HEK293 (cell line): Measurements from ENCODE around the gene MATCAP1.

ENCODE experiments used
- CTCF ChIA-PET: fragments of 350-600 bp; formaldehyde crosslinking; extraction: SDS; loops from one replicate; lab custom pipeline; 2021; ENCODE audit warnings: antibody characterized with exemption; lab: Yijun Ruan, JAX
- POLR2A ChIA-PET: fragments of 300-600 bp; formaldehyde crosslinking; extraction: SDS; loops from one replicate; lab custom pipeline; 2020; ENCODE audit warnings: antibody characterized with exemption, inconsistent platforms; lab: Yijun Ruan, JAX
- H3K27ac ChIP-seq: fragments of 200-500 bp; sonication (Bioruptor generic); 2 replicates; pipeline ENCODE4 v1.5.1; 2014; ENCODE audit warnings: low read depth, low read length, control low read depth, inconsistent platforms; ENCODE audit errors: extremely low read depth
- H3K36me3 ChIP-seq, 2 experiments: fragments of 200-500 bp in 1 of 2; sonication (Bioruptor generic) in 1 of 2; 1 replicate in 1 of 2; 2 replicates in 1 of 2; pipeline ENCODE4 v1.5.1; 2014 to 2017; ENCODE audit warnings: inconsistent platforms in 2 of 2, low read length in 2 of 2; ENCODE audit not compliant: control insufficient read depth in 2 of 2, insufficient read depth in 1 of 2
- H3K4me1 ChIP-seq: fragments of 200-500 bp; sonication (Bioruptor generic); 2 replicates; pipeline ENCODE4 v1.5.1; 2014; ENCODE audit warnings: mild to moderate bottlenecking, low read length, inconsistent platforms; ENCODE audit not compliant: control insufficient read depth, insufficient read depth
- H3K4me3 ChIP-seq: 2 replicates; pipeline ENCODE4 v1.5.1; 2011; ENCODE audit warnings: low read depth, mild to moderate bottlenecking, control low read depth, low read length, moderate library complexity
- H3K9me3 ChIP-seq: fragments of 200-500 bp; sonication (Bioruptor generic); 2 replicates; pipeline ENCODE4 v1.5.1; 2014; ENCODE audit warnings: low read depth, low read length, inconsistent platforms; ENCODE audit not compliant: control insufficient read depth, insufficient read depth
- BCL11B ChIP-seq: fragments of 450-650 bp; formaldehyde crosslinking; IDR thresholded peaks from 2 replicates; pipeline ENCODE4 v1.5.1; 2016; ENCODE audit warnings: low read depth, missing biosample characterization, missing genetic modification characterization
- GLIS1 ChIP-seq: fragments of 450-650 bp; formaldehyde crosslinking; IDR thresholded peaks from 2 replicates; pipeline ENCODE4 v1.5.1; 2016; ENCODE audit warnings: missing biosample characterization, missing genetic modification characterization
- PRDM1 ChIP-seq: fragments of 450-650 bp; formaldehyde crosslinking; IDR thresholded peaks from 2 replicates; pipeline ENCODE4; 2016; ENCODE audit warnings: missing biosample characterization, missing genetic modification characterization
- SCRT1 ChIP-seq: fragments of 450-650 bp; formaldehyde crosslinking; IDR thresholded peaks from 2 replicates; pipeline ENCODE4 v1.5.1; 2016; ENCODE audit warnings: missing biosample characterization, missing genetic modification characterization, borderline replicate concordance
- SCRT2 ChIP-seq: fragments of 450-650 bp; formaldehyde crosslinking; IDR thresholded peaks from 2 replicates; pipeline ENCODE4 v1.5.1; 2016; ENCODE audit warnings: missing biosample characterization, missing genetic modification characterization
- ZBTB1 ChIP-seq: fragments of 450-650 bp; formaldehyde crosslinking; IDR thresholded peaks from 2 replicates; pipeline ENCODE4 v1.5.1; 2016; ENCODE audit warnings: missing biosample characterization, missing genetic modification characterization
- ZBTB48 ChIP-seq: fragments of 450-650 bp; formaldehyde crosslinking; IDR thresholded peaks from 2 replicates; pipeline ENCODE4 v1.5.1; 2016; ENCODE audit warnings: missing biosample characterization, missing genetic modification characterization
- ZFP37 ChIP-seq: fragments of 450-650 bp; formaldehyde crosslinking; IDR thresholded peaks from 2 replicates; pipeline ENCODE4 v1.5.1; 2016; ENCODE audit warnings: missing biosample characterization, missing genetic modification characterization
- ZNF114 ChIP-seq: fragments of 450-650 bp; formaldehyde crosslinking; IDR thresholded peaks from 2 replicates; pipeline ENCODE4 v1.5.0; 2017; ENCODE audit warnings: missing biosample characterization, missing genetic modification characterization
- ZNF394 ChIP-seq: fragments of 450-650 bp; formaldehyde crosslinking; IDR thresholded peaks from 2 replicates; pipeline ENCODE4 v1.5.1; 2016; ENCODE audit warnings: missing biosample characterization, missing genetic modification characterization, mild to moderate bottlenecking, moderate library complexity, borderline replicate concordance
- ZNF473 ChIP-seq: fragments of 450-650 bp; formaldehyde crosslinking; IDR thresholded peaks from 2 replicates; pipeline ENCODE4 v1.5.1; 2017; ENCODE audit warnings: missing biosample characterization, missing genetic modification characterization
- ZNF571 ChIP-seq: fragments of 450-650 bp; formaldehyde crosslinking; IDR thresholded peaks from 2 replicates; pipeline ENCODE4 v1.5.0; 2017; ENCODE audit warnings: missing biosample characterization, missing genetic modification characterization
- ZNF600 ChIP-seq: fragments of 450-650 bp; formaldehyde crosslinking; IDR thresholded peaks from 2 replicates; pipeline ENCODE4 v1.5.1; 2016; ENCODE audit warnings: missing biosample characterization, missing genetic modification characterization
- ZNF624 ChIP-seq: fragments of 450-650 bp; formaldehyde crosslinking; IDR thresholded peaks from 2 replicates; pipeline ENCODE4 v1.5.1; 2017; ENCODE audit warnings: missing biosample characterization, missing genetic modification characterization
- ZNF658 ChIP-seq: fragments of 450-650 bp; formaldehyde crosslinking; IDR thresholded peaks from 2 replicates; pipeline ENCODE4; 2016; ENCODE audit warnings: missing biosample characterization, missing genetic modification characterization
- ZNF837 ChIP-seq: fragments of 450-650 bp; formaldehyde crosslinking; IDR thresholded peaks from 2 replicates; pipeline ENCODE4 v1.5.1; 2016; ENCODE audit warnings: missing biosample characterization, missing genetic modification characterization
- TF ChIP-seq, protein P1 (sequence below): fragments of 450-650 bp; formaldehyde crosslinking; IDR thresholded peaks from 2 replicates; pipeline ENCODE4 v1.5.1; 2016; ENCODE audit warnings: missing biosample characterization, missing genetic modification characterization, borderline replicate concordance
- TF ChIP-seq, protein P2 (sequence below): fragments of 450-650 bp; formaldehyde crosslinking; IDR thresholded peaks from 2 replicates; pipeline ENCODE4 v1.5.1; 2016; ENCODE audit warnings: missing biosample characterization, missing genetic modification characterization
- TF ChIP-seq, protein P3 (sequence below): fragments of 450-650 bp; formaldehyde crosslinking; IDR thresholded peaks from 2 replicates; pipeline ENCODE4 v1.5.1; 2016; ENCODE audit warnings: missing biosample characterization, missing genetic modification characterization
- TF ChIP-seq, protein P4 (sequence below): fragments of 450-650 bp; formaldehyde crosslinking; IDR thresholded peaks from 2 replicates; pipeline ENCODE4 v1.5.1; 2016; ENCODE audit warnings: missing biosample characterization, missing genetic modification characterization

The MATCAP1 gene

DNA sequence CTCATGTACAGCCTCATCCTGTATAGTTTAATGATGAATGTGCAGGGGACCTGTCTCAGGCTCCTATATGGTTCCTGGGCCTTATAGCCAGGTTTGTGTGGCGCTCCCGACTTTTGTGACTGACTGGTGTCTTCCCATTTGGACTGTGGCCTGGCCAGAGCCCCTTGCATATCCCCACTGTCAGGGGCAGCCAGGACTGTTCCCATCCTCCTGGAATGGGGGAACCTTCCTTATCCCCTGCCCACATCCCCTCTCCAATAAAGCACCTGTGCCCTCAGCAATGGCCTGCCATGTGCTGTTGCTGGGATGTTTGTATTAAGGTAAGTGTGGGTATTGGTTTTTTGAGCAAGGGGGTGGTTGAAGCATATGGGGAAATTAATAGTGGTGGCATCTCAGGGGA lies 35.5 kb downstream of the MATCAP1 start:
- H3K4me3 ChIP-seq: no peak overlapping the region
- no peak overlapping the region for H3K27ac ChIP-seq
- ChIA-PET POLR2A (no interaction called here), CTCF (no interaction called here)
- H3K36me3 ChIP-seq: peaks cover 5 to 63% of the 10 kb centered on the region in 2 experiments; a peak in 2 of 3 replicates
- 0 out of 2 replicates have a peak, but pooled peaks cover 3% of the 10 kb centered on the region for H3K4me1 ChIP-seq
- TF ChIP-seq ZBTB1 (tag by site-specific recombination): no peak
- TF ChIP-seq ZFP37 (tag by site-specific recombination): no peak
- TF ChIP-seq ZNF600 (tag by site-specific recombination): no peak
- TF ChIP-seq, protein P1, sequence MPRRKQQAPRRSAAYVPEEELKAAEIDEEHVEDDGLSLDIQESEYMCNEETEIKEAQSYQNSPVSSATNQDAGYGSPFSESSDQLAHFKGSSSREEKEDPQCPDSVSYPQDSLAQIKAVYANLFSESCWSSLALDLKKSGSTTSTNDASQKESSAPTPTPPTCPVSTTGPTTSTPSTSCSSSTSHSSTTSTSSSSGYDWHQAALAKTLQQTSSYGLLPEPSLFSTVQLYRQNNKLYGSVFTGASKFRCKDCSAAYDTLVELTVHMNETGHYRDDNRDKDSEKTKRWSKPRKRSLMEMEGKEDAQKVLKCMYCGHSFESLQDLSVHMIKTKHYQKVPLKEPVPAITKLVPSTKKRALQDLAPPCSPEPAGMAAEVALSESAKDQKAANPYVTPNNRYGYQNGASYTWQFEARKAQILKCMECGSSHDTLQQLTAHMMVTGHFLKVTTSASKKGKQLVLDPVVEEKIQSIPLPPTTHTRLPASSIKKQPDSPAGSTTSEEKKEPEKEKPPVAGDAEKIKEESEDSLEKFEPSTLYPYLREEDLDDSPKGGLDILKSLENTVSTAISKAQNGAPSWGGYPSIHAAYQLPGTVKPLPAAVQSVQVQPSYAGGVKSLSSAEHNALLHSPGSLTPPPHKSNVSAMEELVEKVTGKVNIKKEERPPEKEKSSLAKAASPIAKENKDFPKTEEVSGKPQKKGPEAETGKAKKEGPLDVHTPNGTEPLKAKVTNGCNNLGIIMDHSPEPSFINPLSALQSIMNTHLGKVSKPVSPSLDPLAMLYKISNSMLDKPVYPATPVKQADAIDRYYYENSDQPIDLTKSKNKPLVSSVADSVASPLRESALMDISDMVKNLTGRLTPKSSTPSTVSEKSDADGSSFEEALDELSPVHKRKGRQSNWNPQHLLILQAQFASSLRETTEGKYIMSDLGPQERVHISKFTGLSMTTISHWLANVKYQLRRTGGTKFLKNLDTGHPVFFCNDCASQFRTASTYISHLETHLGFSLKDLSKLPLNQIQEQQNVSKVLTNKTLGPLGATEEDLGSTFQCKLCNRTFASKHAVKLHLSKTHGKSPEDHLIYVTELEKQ (tag by site-specific recombination): no peak
- no peak for TF ChIP-seq PRDM1 (tag by site-specific recombination)
- TF ChIP-seq ZNF394 (tag by site-specific recombination): no peak
- TF ChIP-seq ZNF624 (tag by site-specific recombination): no peak
- no peak for TF ChIP-seq SCRT2 (tag by site-specific recombination)
- TF ChIP-seq, protein P2, sequence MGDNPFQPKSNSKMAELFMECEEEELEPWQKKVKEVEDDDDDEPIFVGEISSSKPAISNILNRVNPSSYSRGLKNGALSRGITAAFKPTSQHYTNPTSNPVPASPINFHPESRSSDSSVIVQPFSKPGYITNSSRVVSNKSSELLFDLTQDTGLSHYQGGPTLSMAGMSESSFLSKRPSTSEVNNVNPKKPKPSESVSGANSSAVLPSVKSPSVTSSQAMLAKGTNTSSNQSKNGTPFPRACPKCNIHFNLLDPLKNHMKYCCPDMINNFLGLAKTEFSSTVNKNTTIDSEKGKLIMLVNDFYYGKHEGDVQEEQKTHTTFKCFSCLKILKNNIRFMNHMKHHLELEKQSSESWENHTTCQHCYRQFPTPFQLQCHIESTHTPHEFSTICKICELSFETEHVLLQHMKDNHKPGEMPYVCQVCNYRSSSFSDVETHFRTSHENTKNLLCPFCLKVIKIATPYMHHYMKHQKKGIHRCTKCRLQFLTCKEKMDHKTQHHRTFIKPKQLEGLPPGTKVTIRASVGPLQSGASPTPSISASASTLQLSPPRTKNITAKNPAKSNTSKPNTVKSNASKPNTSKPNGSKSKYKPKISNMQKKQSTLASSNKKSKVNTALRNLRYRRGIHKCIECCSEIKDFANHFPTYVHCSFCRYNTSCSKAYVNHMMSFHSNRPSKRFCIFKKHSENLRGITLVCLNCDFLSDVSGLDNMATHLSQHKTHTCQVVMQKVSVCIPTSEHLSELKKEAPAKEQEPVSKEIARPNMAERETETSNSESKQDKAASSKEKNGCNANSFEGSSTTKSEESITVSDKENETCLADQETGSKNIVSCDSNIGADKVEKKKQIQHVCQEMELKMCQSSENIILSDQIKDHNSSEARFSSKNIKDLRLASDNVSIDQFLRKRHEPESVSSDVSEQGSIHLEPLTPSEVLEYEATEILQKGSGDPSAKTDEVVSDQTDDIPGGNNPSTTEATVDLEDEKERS: no peak
- TF ChIP-seq ZBTB48 (tag by site-specific recombination): no peak
- TF ChIP-seq, protein P3, sequence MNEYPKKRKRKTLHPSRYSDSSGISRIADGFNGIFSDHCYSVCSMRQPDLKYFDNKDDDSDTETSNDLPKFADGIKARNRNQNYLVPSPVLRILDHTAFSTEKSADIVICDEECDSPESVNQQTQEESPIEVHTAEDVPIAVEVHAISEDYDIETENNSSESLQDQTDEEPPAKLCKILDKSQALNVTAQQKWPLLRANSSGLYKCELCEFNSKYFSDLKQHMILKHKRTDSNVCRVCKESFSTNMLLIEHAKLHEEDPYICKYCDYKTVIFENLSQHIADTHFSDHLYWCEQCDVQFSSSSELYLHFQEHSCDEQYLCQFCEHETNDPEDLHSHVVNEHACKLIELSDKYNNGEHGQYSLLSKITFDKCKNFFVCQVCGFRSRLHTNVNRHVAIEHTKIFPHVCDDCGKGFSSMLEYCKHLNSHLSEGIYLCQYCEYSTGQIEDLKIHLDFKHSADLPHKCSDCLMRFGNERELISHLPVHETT: no peak
- no peak for TF ChIP-seq ZNF473 (tag by site-specific recombination)
- TF ChIP-seq GLIS1: no peak
- TF ChIP-seq ZNF114: no peak
- no peak for TF ChIP-seq SCRT1
- TF ChIP-seq, protein P4, sequence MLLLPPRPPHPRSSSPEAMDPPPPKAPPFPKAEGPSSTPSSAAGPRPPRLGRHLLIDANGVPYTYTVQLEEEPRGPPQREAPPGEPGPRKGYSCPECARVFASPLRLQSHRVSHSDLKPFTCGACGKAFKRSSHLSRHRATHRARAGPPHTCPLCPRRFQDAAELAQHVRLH (tag by site-specific recombination): no peak
- TF ChIP-seq ZNF658 (tag by site-specific recombination): no peak
- TF ChIP-seq ZNF571 (tag by site-specific recombination): no peak
- no peak for TF ChIP-seq ZNF837 (tag by site-specific recombination)
- TF ChIP-seq BCL11B (tag by site-specific recombination): no peak
- H3K9me3 ChIP-seq: no peaks in the 10 kb centered on the region
